Endodermal cell (in vitro differentiated cells): ENCODE results near the gene FILIP1L. TPM values are rescaled to one million over a fixed set of nuclear protein-coding genes. Genes with fewer than 3 reads are reported as not detected.

Source experiments
- DNase-seq: peaks from one replicate; pipeline ENCODE4 v3.0.0-alpha.2; 2017
- H3K27ac ChIP-seq: 2 replicates; pipeline ENCODE4 v1.5.1; 2013; ENCODE audit warnings: mild to moderate bottlenecking, low read depth, low read length, moderate library complexity
- H3K27me3 ChIP-seq: 2 replicates; pipeline ENCODE4 v1.6.1; 2013; ENCODE audit warnings: mild to moderate bottlenecking, low read length, moderate library complexity; ENCODE audit not compliant: insufficient read depth, control insufficient read depth, poor library complexity, severe bottlenecking
- H3K36me3 ChIP-seq: 2 replicates; pipeline ENCODE4 v1.7.0; 2013; ENCODE audit warnings: mild to moderate bottlenecking, low read length, moderate library complexity; ENCODE audit not compliant: control insufficient read depth, insufficient read depth
- H3K4me1 ChIP-seq: one replicate; pipeline ENCODE4 v1.7.0; 2013; ENCODE audit warnings: low read length; ENCODE audit not compliant: control insufficient read depth, insufficient read depth
- H3K4me3 ChIP-seq: 2 replicates; pipeline ENCODE4 v1.5.1; 2013; ENCODE audit warnings: mild to moderate bottlenecking, low read length, moderate library complexity
- H3K9ac ChIP-seq: 2 replicates; pipeline ENCODE4 v1.6.1; 2013; ENCODE audit warnings: mild to moderate bottlenecking, low read length, moderate library complexity; ENCODE audit not compliant: poor library complexity, severe bottlenecking; ENCODE audit errors: extremely low read depth
- H3K9me3 ChIP-seq: 2 replicates; pipeline ENCODE4 v1.6.1; 2013; ENCODE audit warnings: mild to moderate bottlenecking, low read length, moderate library complexity; ENCODE audit not compliant: control insufficient read depth
- H3K27ac Mint-ChIP-seq: 2 replicates; pipeline ENCODE4 v1.8.0; 2020; ENCODE audit warnings: mixed read lengths
- H3K27me3 Mint-ChIP-seq: 2 replicates; pipeline ENCODE4 v1.8.0; 2021; ENCODE audit warnings: mild to moderate bottlenecking, mixed read lengths; ENCODE audit not compliant: insufficient read depth
- H3K36me3 Mint-ChIP-seq: 2 replicates; pipeline ENCODE4 v1.8.0; 2020; ENCODE audit warnings: low read depth, mixed read lengths
- H3K4me1 Mint-ChIP-seq: 2 replicates; pipeline ENCODE4 v1.8.0; 2020; ENCODE audit warnings: mixed read lengths
- H3K4me3 Mint-ChIP-seq: 2 replicates; pipeline ENCODE4 v1.8.0; 2020; ENCODE audit warnings: mild to moderate bottlenecking, moderate library complexity, mixed read lengths
- H3K9me3 Mint-ChIP-seq: 2 replicates; pipeline ENCODE4 v1.8.0; 2020; ENCODE audit warnings: mild to moderate bottlenecking, mixed read lengths
- CTCF ChIP-seq: fragments of 200-600 bp; sonication (generic); conservative IDR thresholded peaks from 2 replicates; pipeline ENCODE4 v1.5.0; 2021; ENCODE audit warnings: antibody characterized with exemption, mild to moderate bottlenecking
- WGBS, 2 experiments: methylation state at CpG; one replicate each; pipeline versions ENCODE4 v1.1.5 to v1.1.7; 2013; ENCODE audit warnings: missing lambda C conversion rate in 2 of 2, mixed read lengths in 1 of 2; ENCODE audit not compliant: insufficient coverage in 1 of 2, insufficient read length in 1 of 2; 5-methylcytosine and 5-hydroxymethylcytosine counted together
- total RNA-seq, 2 donors: library from RNA; stranded (reverse); fragmentation: NEBNext Ultra II Directional in 1 of 2; extraction: Animal tissue kit (Norgen Biotek cat#: 25700) in 1 of 2; gene quantifications; 2 replicates in 1 of 2; 3 replicates in 1 of 2; pipeline ENCODE4 v1.2.1, GENCODE V29; 2021

FILIP1L gene
- total RNA-seq, 2 donors from 2014 or later = 0.84 to 2.5 TPM

- Mint-ChIP-seq H3K27me3 (no peaks in the 10 kb centered on the region), H3K9me3 (no peaks in the 10 kb centered on the region), H3K27ac (no peak overlapping the region), H3K36me3 (no peaks in the 10 kb centered on the region), H3K4me1 (peaks cover 20% of the 10 kb centered on the region), H3K4me3 (no peak overlapping the region)
- Histone ChIP-seq H3K36me3 (no peaks in the 10 kb centered on the region), H3K4me3 (no peak overlapping the region), H3K9me3 (no peaks in the 10 kb centered on the region), H3K27ac (no peak overlapping the region), H3K4me1 (no peaks in the 10 kb centered on the region), H3K27me3 (no peaks in the 10 kb centered on the region), H3K9ac (no peak overlapping the region)
- 91% methylated on average over 1 of the region's 1 CpG; no CpG with 5 or more reads in 1 of the 2 experiments for WGBS, 2 experiments
- TF ChIP-seq CTCF = no peak
- no peak for DNase-seq
These were observed 109.4 kb downstream of the FILIP1L start for GRCh38 chr3:100004931-100005330.

GRCh38 chr3:100003609-100004503 lies 110.4 kb downstream of the FILIP1L start:
- Mint-ChIP-seq H3K27me3 (no peaks in the 10 kb centered on the region), H3K4me3 (no peak overlapping the region), H3K27ac (no peak overlapping the region), H3K36me3 (no peaks in the 10 kb centered on the region), H3K9me3 (peaks cover under 1% of the 10 kb centered on the region), H3K4me1 (peaks cover 20% of the 10 kb centered on the region)
- 96 to 100% methylated on average over 3 to 4 of the region's 4 CpGs for WGBS, 2 experiments
- no peak overlapping the region for H3K27ac ChIP-seq
- DNase-seq = no peak
- TF ChIP-seq CTCF = no peak
- H3K4me1 ChIP-seq = no peaks in the 10 kb centered on the region
- no peaks in the 10 kb centered on the region for H3K27me3 ChIP-seq
- no peaks in the 10 kb centered on the region for H3K36me3 ChIP-seq
- no peak overlapping the region for H3K4me3 ChIP-seq
- H3K9ac ChIP-seq = no peak overlapping the region
- no peaks in the 10 kb centered on the region for H3K9me3 ChIP-seq

- no peaks in the 10 kb centered on the region for H3K36me3 Mint-ChIP-seq
- Histone ChIP-seq H3K9ac (no peak overlapping the region), H3K9me3 (no peaks in the 10 kb centered on the region), H3K36me3 (no peaks in the 10 kb centered on the region), H3K27me3 (no peaks in the 10 kb centered on the region), H3K27ac (no peak overlapping the region), H3K4me1 (no peaks in the 10 kb centered on the region), H3K4me3 (no peak overlapping the region)
- no peak overlapping the region for H3K4me3 Mint-ChIP-seq
- TF ChIP-seq CTCF = no peak
- H3K27ac Mint-ChIP-seq = no peak overlapping the region
- no peak for DNase-seq
- peaks cover 2% of the 10 kb centered on the region for H3K9me3 Mint-ChIP-seq
- H3K4me1 Mint-ChIP-seq = peaks cover 20% of the 10 kb centered on the region
- WGBS, 2 experiments = 93% methylated on average over 4 of the region's 4 CpGs
- no peaks in the 10 kb centered on the region for H3K27me3 Mint-ChIP-seq
These were observed 111.5 kb downstream of the FILIP1L start for GRCh38 chr3:100002599-100003350.
